ENCODE results near the gene CBX8. TPM values are rescaled to one million over a fixed set of nuclear protein-coding genes. Genes with fewer than 3 reads are reported as not detected.

CBX8 gene
- total RNA-seq, 1 experiment from 2014 or later = 11.3 TPM

DNA sequence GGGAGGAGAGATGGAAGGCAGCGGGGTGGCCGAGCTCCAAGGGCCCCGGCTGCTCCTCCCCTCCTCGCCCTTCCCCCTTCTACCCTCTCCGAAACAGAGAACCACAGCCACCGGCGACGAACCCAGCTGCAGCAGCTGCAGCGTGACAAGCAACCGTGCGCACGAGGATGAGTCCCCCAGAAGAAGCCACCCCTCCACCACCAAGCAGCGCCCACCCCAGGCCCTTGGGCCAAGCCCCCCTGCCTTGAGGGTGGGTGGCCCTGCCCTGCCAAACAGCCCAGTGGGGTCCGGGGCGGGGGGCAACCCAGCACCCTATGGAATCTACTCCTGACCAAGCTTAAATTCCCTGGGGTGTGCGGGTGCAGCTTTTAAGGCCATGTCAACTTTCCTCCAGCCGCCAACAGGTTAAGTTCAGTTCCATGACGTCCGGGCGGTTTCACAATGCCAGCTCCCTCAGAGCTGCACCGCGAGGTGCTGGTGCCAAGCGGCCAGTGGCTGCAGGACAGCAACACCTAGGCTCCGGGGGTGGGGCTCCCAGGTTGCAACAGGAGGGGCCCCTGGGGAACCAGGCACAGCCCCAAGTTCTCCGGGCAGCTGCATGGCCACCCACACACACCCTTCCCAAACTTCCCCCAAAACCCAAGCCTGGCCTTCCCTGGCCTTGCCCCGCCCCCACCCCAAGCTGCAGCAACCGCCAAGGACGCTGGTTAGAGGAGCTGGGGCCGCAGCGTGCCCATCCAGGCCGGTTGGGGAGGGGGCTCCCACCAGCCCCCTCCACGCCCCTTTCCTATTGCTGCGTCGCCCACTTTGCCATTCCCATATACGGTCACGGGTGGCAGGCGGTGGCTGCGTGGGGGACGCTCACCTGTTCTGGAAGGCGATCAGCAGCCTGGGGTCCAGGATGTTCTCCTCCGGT is 40.4 kb upstream of the CBX8 start:
- Histone ChIP-seq H3K4me3 (ENCODE audit: low read length) (peak overlapping the region; percentile 99), H3K9me3 (ENCODE audit: low read length) (no peaks in the 10 kb centered on the region), H3K4me2 (ENCODE audit: low read length) (peak overlapping the region; percentile 100), H3K36me3 (ENCODE audit: low read depth, low read length) (peaks cover 14% of the 10 kb centered on the region; the same call in 1 of the 2 replicates), H3F3A (ENCODE audit: low read length, unreplicated experiment) (no peaks in the 10 kb centered on the region), H2AFZ (ENCODE audit: low read length) (no peak overlapping the region), H3K79me2 (ENCODE audit: low read length) (peaks cover 34% of the 10 kb centered on the region), H4K20me1 (ENCODE audit: low read length) (peaks cover 39% of the 10 kb centered on the region), H3K9me2 (replicated peaks; ENCODE audit: low read length) (no peaks in the 10 kb centered on the region), H3K9ac (ENCODE audit: low read length) (peak overlapping the region; percentile 80), H3K27me3 (ENCODE audit: low read length) (peaks cover 23% of the 10 kb centered on the region), H3K27ac (ENCODE audit: low read length) (peak overlapping the region; percentile 47; the same call in 1 of the 2 replicates), H3K4me1 (ENCODE audit: insufficient read depth, low read length) (peaks cover 33% of the 10 kb centered on the region)
- DNase-seq (peak; percentile 93), ATAC-seq (peak; percentile 29)
- intact Hi-C loops (cut with micrococcal nuclease) = loop anchor here (10.0 kb wide), 1 partner anchor 92 kb away; no protein-coding TSS in a partner anchor
- CTCF ChIA-PET = interaction anchor here (0.6 to 1.2 kb wide), 3 partner anchors 19 to 109 kb away, joined by 5 to 9 read pairs (median 7); no protein-coding TSS in a partner anchor
- TF ChIP-seq EZH2 (IDR thresholded peaks at IDR 0.05; ENCODE audit: low read length, unreplicated experiment) (no peak), CTCF (conservative IDR thresholded peaks at IDR 0.05; ENCODE audit: low read depth, low read length) (no peak), EZH2phosphoT487 (IDR thresholded peaks at IDR 0.05; ENCODE audit: borderline replicate concordance, low read length) (no peak)
- no TSS peak for BruUV-seq (replicated peaks)
- POLR2A ChIA-PET (ENCODE audit: unreplicated experiment) = interaction anchor here (0.7 kb wide), 2 partner anchors 10 to 1714 kb away, joined by 3 to 4 read pairs; no protein-coding TSS in a partner anchor

GRCh38 chr17:79836510-79836971 is 39.7 kb upstream of the CBX8 start:
- DNase-seq (no peak), ATAC-seq (no peak)
- CTCF ChIA-PET = interaction anchor here (1.2 kb wide), 1 partner anchor 25 kb away, joined by 7 read pairs; no protein-coding TSS in a partner anchor
- Histone ChIP-seq H4K20me1 (ENCODE audit: low read length) (peaks cover 39% of the 10 kb centered on the region), H3K79me2 (ENCODE audit: low read length) (peaks cover 34% of the 10 kb centered on the region), H3K27ac (ENCODE audit: low read length) (no peak overlapping the region), H2AFZ (ENCODE audit: low read length) (no peak overlapping the region), H3K9ac (ENCODE audit: low read length) (no peak overlapping the region), H3K9me2 (replicated peaks; ENCODE audit: low read length) (no peaks in the 10 kb centered on the region), H3K36me3 (ENCODE audit: low read depth, low read length) (peaks cover 14% of the 10 kb centered on the region; the same call in 1 of the 2 replicates), H3K9me3 (ENCODE audit: low read length) (no peaks in the 10 kb centered on the region), H3K4me3 (ENCODE audit: low read length) (peak overlapping the region; percentile 99), H3K4me2 (ENCODE audit: low read length) (peak overlapping the region; percentile 100), H3K4me1 (ENCODE audit: insufficient read depth, low read length) (peaks cover 37% of the 10 kb centered on the region), H3K27me3 (ENCODE audit: low read length) (peaks cover 16% of the 10 kb centered on the region), H3F3A (ENCODE audit: low read length, unreplicated experiment) (no peaks in the 10 kb centered on the region)
- POLR2A ChIA-PET (ENCODE audit: unreplicated experiment) = no interaction called here
- TF ChIP-seq EZH2 (IDR thresholded peaks at IDR 0.05; ENCODE audit: low read length, unreplicated experiment) = no peak
- TF ChIP-seq EZH2phosphoT487 (IDR thresholded peaks at IDR 0.05; ENCODE audit: borderline replicate concordance, low read length) = no peak
- no peak for TF ChIP-seq CTCF (conservative IDR thresholded peaks at IDR 0.05; ENCODE audit: low read depth, low read length)
- no TSS peak for BruUV-seq (replicated peaks)
- intact Hi-C loops (cut with micrococcal nuclease) = loop anchor here (10.0 kb wide), 1 partner anchor 92 kb away; no protein-coding TSS in a partner anchor
